HG03064 (cell line): Measurements from ENCODE around the gene HERC2.
"Not testable (repeated sequence)": the region's sequence is repeated elsewhere in the genome, so short reads cannot be mapped to it uniquely, and the experiment has no call there.

Experiments
- ATAC-seq: cut with Tn5 transposase; IDR thresholded peaks from one replicate; pipeline ENCODE4 v1.9.1; 2021; ENCODE audit warnings: low read depth; ENCODE audit not compliant: unreplicated experiment

Gene HERC2

DNA sequence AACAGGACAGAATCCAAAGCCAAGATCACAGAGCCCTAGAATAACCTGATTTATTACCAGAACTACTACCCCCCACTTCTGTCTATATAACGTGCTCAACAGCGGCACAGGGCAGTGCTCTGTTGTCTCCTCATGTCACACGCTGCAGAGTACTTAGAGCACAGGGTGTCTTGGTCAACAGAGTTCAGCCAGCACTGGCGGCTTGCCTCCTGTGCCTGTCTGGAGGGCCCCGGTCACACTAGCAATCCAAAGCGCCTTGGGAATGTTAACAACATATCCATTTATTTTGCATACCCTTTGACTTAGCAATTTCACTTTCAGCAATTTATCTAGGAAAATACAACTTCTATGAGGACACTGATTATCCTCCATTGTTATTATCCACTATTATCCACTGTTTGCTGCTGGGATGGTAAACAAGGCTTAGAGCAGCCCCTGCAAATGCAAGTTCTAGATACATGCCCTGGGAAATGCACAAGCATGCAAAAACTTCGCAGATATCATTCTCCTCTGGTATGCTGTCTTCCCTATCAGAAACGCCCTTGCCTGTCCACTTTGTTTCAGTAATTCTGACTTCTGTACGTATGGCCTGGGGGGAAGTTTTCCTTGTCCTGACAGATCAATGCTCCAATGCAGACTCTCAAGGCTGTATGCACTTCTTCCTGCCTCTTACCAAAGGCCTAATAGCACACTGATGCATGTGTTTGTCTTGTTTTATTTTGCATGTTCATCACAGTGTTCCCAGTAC is 136.7 kb downstream of the HERC2 start:
- ATAC-seq, result no peak

GRCh38 chr15:28184166-28184565 is 137.8 kb downstream of the HERC2 start:
- ATAC-seq, result no peak

DNA sequence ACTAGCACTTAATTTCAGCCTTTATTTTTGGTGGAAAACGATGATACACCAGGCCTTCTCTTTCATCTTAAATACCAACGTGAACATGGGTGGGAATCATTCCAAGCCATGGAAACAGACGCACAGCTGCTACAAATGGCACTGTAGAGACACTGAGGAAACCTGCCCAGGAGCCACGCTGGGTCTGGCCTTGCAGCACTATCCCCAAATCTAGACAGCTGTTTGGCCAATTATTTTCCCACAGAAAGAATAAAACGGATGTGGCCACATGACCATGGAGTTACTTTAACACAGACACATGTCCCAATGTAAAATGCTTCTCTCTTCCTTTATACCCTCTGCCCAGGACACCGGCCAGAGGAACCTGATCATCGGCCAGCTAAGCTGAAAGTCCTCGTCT is 139.2 kb downstream of the HERC2 start:
- ATAC-seq, result no peak

GRCh38 chr15:28182216-28182615 is 139.8 kb downstream of the HERC2 start:
- no peak for ATAC-seq

- no peak for ATAC-seq
These were observed 140.6 kb downstream of the HERC2 start for GRCh38 chr15:28181366-28181765.

GRCh38 chr15:28179270-28179669 is 142.7 kb downstream of the HERC2 start:
- ATAC-seq, result no peak

- ATAC-seq, result no peak
These were observed 143.3 kb downstream of the HERC2 start for GRCh38 chr15:28178727-28179126.

GRCh38 chr15:28178290-28178689 is 143.7 kb downstream of the HERC2 start:
- no peak for ATAC-seq

GRCh38 chr15:28169366-28169765 is 152.6 kb downstream of the HERC2 start:
- ATAC-seq, result no peak

- ATAC-seq, result not testable (repeated sequence)
These were observed 153.4 kb downstream of the HERC2 start for GRCh38 chr15:28168405-28169121.

GRCh38 chr15:28167042-28167441 is 154.9 kb downstream of the HERC2 start:
- no peak for ATAC-seq

DNA sequence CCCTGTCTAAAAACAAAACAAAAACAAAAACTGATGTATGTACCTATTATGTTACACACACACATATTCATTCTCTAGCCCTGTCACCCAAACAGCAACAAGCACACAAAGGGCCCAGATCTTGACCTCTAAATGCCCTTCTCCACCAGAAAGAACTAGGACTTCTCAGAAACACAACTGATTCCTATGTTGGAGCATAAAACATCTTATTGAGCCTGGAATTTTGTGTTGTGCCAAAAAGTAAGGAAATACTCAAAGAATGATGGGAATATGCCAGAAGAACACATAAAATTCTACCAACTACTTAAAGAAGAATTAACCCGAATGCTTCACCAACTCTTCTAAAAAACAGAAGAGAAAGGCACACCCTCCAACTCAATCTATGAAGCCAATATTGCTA is 156.2 kb downstream of the HERC2 start:
- no peak for ATAC-seq

DNA sequence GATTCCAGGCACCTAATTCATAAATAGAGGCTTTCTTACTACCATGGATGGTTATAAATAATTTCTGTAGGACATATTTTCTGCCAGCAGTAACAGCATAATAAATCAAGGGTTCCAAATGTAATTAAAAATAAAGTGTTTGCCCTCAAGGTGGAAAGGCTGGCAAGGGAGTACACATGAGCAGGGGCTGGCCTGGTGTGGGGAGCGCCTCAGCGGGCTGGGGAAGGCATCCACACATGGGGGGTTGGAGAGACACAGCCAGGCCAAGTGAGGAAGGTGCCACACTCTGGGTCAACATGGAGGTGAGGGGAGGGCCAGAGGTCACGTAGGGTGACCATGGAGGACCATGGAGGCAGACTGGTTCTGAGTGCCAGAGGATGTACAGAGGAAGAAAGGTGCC is 157.1 kb downstream of the HERC2 start:
- ATAC-seq, result no peak

DNA sequence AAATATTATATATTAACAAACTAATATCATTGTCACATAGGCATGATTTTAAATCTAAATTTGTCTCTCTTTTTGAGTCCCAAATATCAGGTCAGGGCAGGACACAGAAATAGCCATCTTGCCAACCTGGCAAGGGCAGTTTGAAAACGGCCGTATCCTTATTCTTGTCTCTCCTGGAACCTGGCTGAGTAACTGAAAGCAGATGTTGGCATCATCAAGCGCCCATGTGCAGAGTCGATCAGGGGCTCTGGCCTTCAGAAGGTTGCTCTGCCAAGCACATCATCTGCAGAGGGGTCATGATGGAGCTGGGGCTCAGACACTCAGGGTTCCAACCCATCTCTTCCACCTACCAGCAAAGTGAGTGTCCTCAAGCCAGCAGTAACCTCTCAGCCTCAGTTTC is 167.7 kb downstream of the HERC2 start:
- ATAC-seq, result no peak

DNA sequence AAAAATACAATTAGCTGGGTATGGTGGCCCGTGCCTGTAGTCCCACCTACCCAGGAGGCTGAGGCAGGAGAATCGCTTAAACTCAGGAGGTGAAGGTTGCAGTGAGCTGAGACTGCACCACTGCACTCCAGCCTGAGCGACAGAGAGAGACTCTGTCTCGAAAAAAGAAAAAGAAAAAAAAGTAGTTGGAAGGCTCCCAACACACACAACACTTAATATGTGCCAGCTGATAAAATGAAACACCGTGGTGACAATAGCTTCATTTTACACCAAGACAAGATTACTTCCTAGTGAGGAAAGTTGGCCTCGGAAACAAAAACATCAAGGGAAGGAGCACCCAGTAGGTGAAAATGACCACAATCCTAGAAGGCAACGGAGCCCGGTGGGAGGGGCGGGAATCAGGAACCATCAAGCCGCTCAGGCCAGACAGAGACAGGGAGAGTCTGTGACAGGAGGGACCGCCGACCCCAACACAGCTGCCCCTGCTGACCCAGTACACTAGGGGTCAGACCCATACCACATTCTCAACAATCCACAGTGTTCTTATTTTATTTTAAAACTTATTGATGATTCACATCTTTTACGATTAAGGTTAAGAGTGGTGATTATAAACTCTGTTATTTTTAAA is 168.4 kb downstream of the HERC2 start:
- ATAC-seq, result no peak

GRCh38 chr15:28152538-28152923 is 169.4 kb downstream of the HERC2 start:
- ATAC-seq, result not testable (repeated sequence)

GRCh38 chr15:28151864-28152537 is 170.0 kb downstream of the HERC2 start:
- not testable (repeated sequence) for ATAC-seq

GRCh38 chr15:28147801-28148200 is 174.2 kb downstream of the HERC2 start:
- ATAC-seq, result no peak

- not testable (repeated sequence) for ATAC-seq
These were observed 176.6 kb downstream of the HERC2 start for GRCh38 chr15:28145419-28145818.

DNA sequence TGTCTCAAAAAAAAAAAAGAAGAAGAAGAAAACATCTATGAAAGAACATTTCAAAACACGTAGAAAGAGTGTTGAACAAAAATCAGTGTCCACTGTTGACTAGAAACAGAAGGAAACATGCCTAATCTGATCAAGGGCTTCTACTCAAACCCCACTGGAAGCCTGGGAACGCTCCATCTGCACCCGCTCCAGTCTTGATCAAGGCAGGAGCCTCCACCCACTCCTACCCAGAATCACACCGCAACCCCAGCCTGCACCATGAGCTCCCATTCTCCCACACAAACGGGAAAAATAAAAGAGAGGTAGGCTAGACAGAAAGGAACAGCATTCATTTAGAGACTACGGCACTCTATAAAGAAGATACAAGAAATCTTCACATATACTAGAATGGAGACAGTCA is 181.9 kb downstream of the HERC2 start:
- ATAC-seq, result no peak

- not testable (repeated sequence) for ATAC-seq
These were observed 184.5 kb downstream of the HERC2 start for GRCh38 chr15:28137408-28138039.
